Spleen (tissue), 7 donors: Measurements from ENCODE around the gene ATF6B.

Source experiments
- POLR2A ChIP-seq, 3 donors: fragments of 450-650 bp; IDR thresholded peaks; one replicate each; pipeline ENCODE4 v1.5.1; 2017; ENCODE audit warnings: antibody characterized with exemption in 3 of 3, mild to moderate bottlenecking in 1 of 3
- POLR2AphosphoS5 ChIP-seq, 3 donors: sonication (generic); formaldehyde crosslinking; IDR thresholded peaks; one replicate each; pipeline ENCODE4 v1.5.1; 2017; ENCODE audit warnings: antibody characterized with exemption in 3 of 3
- TF ChIP-seq, protein P1 (sequence below), 11 experiments: fragments of 200-600 bp in 7 of 11; fragments of 450-650 bp in 4 of 11; sonication (generic) in 4 of 11; IDR thresholded peaks in 8 of 11; conservative IDR thresholded peaks in 3 of 11; 1 replicate in 7 of 11; 2 replicates in 4 of 11; pipeline versions ENCODE4 v1.4.0 to v1.8.0; 2016 to 2021; ENCODE audit warnings: antibody characterized with exemption in 11 of 11, inconsistent platforms in 4 of 11, mild to moderate bottlenecking in 1 of 11
- donor health status: DM: no; HTN: no; CAD: no; lungs with moderate emphysema.
- donor health status: DM: no; HTN: no; CAD: no.
- donor health status: DM: no; HTN: no; CAD: no.

GRCh38 chr6:32123681-32124080 lies 4.4 kb downstream of the ATF6B start:
- TF ChIP-seq POLR2A (IDR thresholded peaks at IDR 0.05), result no peak
- TF ChIP-seq, protein P1, sequence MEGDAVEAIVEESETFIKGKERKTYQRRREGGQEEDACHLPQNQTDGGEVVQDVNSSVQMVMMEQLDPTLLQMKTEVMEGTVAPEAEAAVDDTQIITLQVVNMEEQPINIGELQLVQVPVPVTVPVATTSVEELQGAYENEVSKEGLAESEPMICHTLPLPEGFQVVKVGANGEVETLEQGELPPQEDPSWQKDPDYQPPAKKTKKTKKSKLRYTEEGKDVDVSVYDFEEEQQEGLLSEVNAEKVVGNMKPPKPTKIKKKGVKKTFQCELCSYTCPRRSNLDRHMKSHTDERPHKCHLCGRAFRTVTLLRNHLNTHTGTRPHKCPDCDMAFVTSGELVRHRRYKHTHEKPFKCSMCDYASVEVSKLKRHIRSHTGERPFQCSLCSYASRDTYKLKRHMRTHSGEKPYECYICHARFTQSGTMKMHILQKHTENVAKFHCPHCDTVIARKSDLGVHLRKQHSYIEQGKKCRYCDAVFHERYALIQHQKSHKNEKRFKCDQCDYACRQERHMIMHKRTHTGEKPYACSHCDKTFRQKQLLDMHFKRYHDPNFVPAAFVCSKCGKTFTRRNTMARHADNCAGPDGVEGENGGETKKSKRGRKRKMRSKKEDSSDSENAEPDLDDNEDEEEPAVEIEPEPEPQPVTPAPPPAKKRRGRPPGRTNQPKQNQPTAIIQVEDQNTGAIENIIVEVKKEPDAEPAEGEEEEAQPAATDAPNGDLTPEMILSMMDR (IDR thresholded peaks at IDR 0.05 in 8 of 11, conservative IDR thresholded peaks at IDR 0.05 in 3 of 11), result no peak
- no peak for TF ChIP-seq POLR2AphosphoS5 (IDR thresholded peaks at IDR 0.05)
